HepG2 (cell line): ENCODE data around the gene HS6ST1. TPM values are rescaled to one million over a fixed set of nuclear protein-coding genes. Genes with fewer than 3 reads are reported as not detected.
A peak's percentile ranks its signal among the peaks of the same experiment; 100 is the strongest.

Source experiments
- GABPB1 ChIP-seq: IDR thresholded peaks from 2 replicates; pipeline ENCODE4 v1.6.1; 2016; ENCODE audit warnings: mild to moderate bottlenecking, missing genetic modification reagents, moderate library complexity, missing compliant biosample characterization
- HMGA1 ChIP-seq: sonication (generic); formaldehyde crosslinking; conservative IDR thresholded peaks from 2 replicates; pipeline ENCODE4 v1.4.0; 2020; ENCODE audit warnings: missing genetic modification reagents
- JUND ChIP-seq: sonication (generic); formaldehyde crosslinking; IDR thresholded peaks from 2 replicates; pipeline ENCODE4 v1.8.0; 2022; ENCODE audit warnings: mild to moderate bottlenecking, missing genetic modification reagents
- KLF11 ChIP-seq: IDR thresholded peaks from 2 replicates; pipeline ENCODE4 v1.6.1; 2016; ENCODE audit warnings: missing compliant biosample characterization
- REST ChIP-seq, 2 experiments: IDR thresholded peaks; 2 replicates each; pipeline ENCODE4 v1.6.1; 2011 to 2012; ENCODE audit warnings: low read length in 2 of 2, borderline replicate concordance in 1 of 2, low read depth in 1 of 2, mild to moderate bottlenecking in 1 of 2, moderate library complexity in 1 of 2
- SALL1 ChIP-seq: sonication (generic); formaldehyde crosslinking; IDR thresholded peaks from 2 replicates; pipeline ENCODE4 v1.8.0; 2022; ENCODE audit warnings: mild to moderate bottlenecking, missing genetic modification reagents
- SIN3A ChIP-seq: IDR thresholded peaks from 2 replicates; pipeline ENCODE4 v1.6.1; 2011; ENCODE audit warnings: low read depth, mild to moderate bottlenecking, control low read depth, low read length, borderline replicate concordance
- ZBTB4 ChIP-seq: sonication (generic); formaldehyde crosslinking; IDR thresholded peaks from 2 replicates; pipeline ENCODE4 v1.4.0; 2020; ENCODE audit warnings: missing genetic modification reagents, mild to moderate bottlenecking, borderline replicate concordance
- ZMAT5 ChIP-seq: sonication (generic); formaldehyde crosslinking; IDR thresholded peaks from 2 replicates; pipeline ENCODE4 v1.5.0; 2020; ENCODE audit warnings: mild to moderate bottlenecking, low read depth, missing genetic modification reagents, borderline replicate concordance
- ZNF274 ChIP-seq: sonication (generic); formaldehyde crosslinking; IDR thresholded peaks from 2 replicates; pipeline ENCODE4 v1.5.1; 2020; ENCODE audit warnings: mild to moderate bottlenecking, missing genetic modification reagents
- ZNF644 ChIP-seq: IDR thresholded peaks from 2 replicates; pipeline ENCODE4 v1.6.1; 2016; ENCODE audit warnings: low read depth
- ZNF720 ChIP-seq: sonication (generic); formaldehyde crosslinking; IDR thresholded peaks from 2 replicates; pipeline ENCODE4 v1.4.0; 2020; ENCODE audit warnings: missing genetic modification reagents
- polyA plus RNA-seq, 8 experiments: library from polyadenylated mRNA; depleted of rRNA in 3 of 8; stranded (reverse) in 7 of 8; unstranded in 1 of 8; fragments of >200 nt; fragmentation: Illumina TruSeq in 4 of 8; extraction: Trizol in 4 of 8; gene quantifications; 2 replicates each; pipeline versions ENCODE4 v1.2.1 to v1.2.3, GENCODE V29; 2011 to 2016; ENCODE audit warnings: low read depth in 4 of 8, missing spikeins in 1 of 8, mixed read lengths in 1 of 8; ENCODE audit not compliant: insufficient read depth in 1 of 8
- total RNA-seq, 5 experiments: library from RNA; depleted of rRNA; stranded (reverse); fragments of >200 nt; fragmentation: Illumina TruSeq; extraction: Trizol; gene quantifications; 2 replicates each; pipeline ENCODE4 v1.2.3, GENCODE V29; 2016; ENCODE audit warnings: low read depth in 1 of 5
- TF ChIP-seq, protein P1 (sequence below): IDR thresholded peaks from 2 replicates; pipeline ENCODE4 v1.6.1; 2018; ENCODE audit warnings: missing genetic modification reagents, mild to moderate bottlenecking, missing compliant biosample characterization
- TF ChIP-seq, protein P2 (sequence below): sonication (generic); formaldehyde crosslinking; IDR thresholded peaks from 2 replicates; pipeline ENCODE4 v1.5.0; 2020; ENCODE audit warnings: missing genetic modification reagents, mild to moderate bottlenecking, borderline replicate concordance
- TF ChIP-seq, protein P3 (sequence below): sonication (generic); formaldehyde crosslinking; IDR thresholded peaks from 2 replicates; pipeline ENCODE4 v1.4.0; 2020; ENCODE audit warnings: mild to moderate bottlenecking, missing genetic modification reagents

The HS6ST1 gene
- total and polyA plus RNA-seq, 2 of the 13 experiments (the other 11 are each of a cell fraction or from before 2014, with no cell fraction given) = 34.5 to 84.6 TPM

DNA sequence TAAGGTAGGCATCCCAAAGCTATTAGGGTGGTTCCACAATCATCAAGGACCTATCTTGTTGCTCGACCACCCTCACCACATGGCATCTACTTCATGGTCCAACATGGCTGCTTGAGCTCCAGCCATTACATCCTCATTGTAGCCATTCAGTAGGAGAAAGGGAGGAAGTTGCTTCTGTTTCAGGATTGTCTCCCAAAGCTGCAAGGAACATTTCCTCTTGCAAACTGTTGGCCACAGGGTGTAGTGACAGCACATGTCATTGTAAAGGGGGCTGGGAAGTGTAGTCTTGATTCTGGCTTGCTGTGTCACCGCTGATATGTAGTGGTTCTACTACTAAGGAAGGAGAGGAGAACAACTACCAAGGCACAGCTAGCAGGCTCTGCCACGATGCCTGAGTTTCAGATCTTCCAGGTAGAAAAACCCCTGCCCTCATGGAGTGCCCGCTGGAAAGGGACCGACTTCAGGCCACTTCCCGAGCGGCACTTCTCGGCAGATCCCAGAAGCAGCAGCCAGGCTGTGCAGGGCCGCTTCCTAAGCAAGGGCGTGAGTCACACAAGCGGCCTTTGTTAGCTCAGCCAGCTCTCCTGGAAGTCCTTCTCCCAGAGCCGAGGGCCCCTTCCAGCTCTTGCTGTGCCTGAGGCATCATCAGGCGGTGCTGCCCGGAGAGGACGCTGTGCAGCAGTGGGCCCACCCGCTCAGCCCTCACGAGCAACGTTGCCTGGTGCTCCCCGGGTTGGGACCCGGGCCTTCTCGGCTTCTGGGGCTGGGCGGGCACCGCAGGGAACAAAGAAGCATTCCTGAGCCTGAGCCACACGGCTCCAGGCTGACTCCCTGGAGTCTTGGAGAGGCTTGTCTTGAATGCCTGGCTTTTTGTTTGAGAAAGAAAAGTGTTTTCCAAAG lies 58.2 kb downstream of the HS6ST1 start (continued):
- TF ChIP-seq, protein P1, sequence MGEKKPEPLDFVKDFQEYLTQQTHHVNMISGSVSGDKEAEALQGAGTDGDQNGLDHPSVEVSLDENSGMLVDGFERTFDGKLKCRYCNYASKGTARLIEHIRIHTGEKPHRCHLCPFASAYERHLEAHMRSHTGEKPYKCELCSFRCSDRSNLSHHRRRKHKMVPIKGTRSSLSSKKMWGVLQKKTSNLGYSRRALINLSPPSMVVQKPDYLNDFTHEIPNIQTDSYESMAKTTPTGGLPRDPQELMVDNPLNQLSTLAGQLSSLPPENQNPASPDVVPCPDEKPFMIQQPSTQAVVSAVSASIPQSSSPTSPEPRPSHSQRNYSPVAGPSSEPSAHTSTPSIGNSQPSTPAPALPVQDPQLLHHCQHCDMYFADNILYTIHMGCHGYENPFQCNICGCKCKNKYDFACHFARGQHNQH = 0 out of 2 replicates have a peak, but pooled peaks have one; percentile 58
- TF ChIP-seq, protein P2, sequence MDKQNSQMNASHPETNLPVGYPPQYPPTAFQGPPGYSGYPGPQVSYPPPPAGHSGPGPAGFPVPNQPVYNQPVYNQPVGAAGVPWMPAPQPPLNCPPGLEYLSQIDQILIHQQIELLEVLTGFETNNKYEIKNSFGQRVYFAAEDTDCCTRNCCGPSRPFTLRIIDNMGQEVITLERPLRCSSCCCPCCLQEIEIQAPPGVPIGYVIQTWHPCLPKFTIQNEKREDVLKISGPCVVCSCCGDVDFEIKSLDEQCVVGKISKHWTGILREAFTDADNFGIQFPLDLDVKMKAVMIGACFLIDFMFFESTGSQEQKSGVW (CRISPR knock-in tag) = no peak
- TF ChIP-seq SALL1 (CRISPR knock-in tag) = 0 out of 2 replicates have a peak, but pooled peaks have one; percentile 40
- TF ChIP-seq GABPB1 (CRISPR knock-in tag) = peak; percentile 37
- peak; percentile 60; the same call in 1 of the 2 replicates for TF ChIP-seq JUND (CRISPR knock-in tag)
- TF ChIP-seq ZNF644 (CRISPR knock-in tag) = peak; percentile 74; the same call in 1 of the 2 replicates
- TF ChIP-seq ZMAT5 = no peak
- TF ChIP-seq KLF11 (CRISPR knock-in tag) = peak; percentile 38; the same call in 1 of the 2 replicates
- peak; percentile 47; the same call in 1 of the 2 replicates for TF ChIP-seq ZNF274 (CRISPR knock-in tag)
- TF ChIP-seq, protein P3, sequence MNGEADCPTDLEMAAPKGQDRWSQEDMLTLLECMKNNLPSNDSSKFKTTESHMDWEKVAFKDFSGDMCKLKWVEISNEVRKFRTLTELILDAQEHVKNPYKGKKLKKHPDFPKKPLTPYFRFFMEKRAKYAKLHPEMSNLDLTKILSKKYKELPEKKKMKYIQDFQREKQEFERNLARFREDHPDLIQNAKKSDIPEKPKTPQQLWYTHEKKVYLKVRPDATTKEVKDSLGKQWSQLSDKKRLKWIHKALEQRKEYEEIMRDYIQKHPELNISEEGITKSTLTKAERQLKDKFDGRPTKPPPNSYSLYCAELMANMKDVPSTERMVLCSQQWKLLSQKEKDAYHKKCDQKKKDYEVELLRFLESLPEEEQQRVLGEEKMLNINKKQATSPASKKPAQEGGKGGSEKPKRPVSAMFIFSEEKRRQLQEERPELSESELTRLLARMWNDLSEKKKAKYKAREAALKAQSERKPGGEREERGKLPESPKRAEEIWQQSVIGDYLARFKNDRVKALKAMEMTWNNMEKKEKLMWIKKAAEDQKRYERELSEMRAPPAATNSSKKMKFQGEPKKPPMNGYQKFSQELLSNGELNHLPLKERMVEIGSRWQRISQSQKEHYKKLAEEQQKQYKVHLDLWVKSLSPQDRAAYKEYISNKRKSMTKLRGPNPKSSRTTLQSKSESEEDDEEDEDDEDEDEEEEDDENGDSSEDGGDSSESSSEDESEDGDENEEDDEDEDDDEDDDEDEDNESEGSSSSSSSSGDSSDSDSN = peak; percentile 99
- TF ChIP-seq SIN3A = peak; percentile 38; the same call in 1 of the 2 replicates
- TF ChIP-seq REST (IDR thresholded peaks at IDR 0.05; ENCODE audit: borderline replicate concordance in 1 of 2, low read depth in 1 of 2, low read length in 2 of 2) = 0 out of 4 replicates have a peak, but pooled peaks of 1 of the 2 experiments have one; percentile 6
- peak; percentile 76; the same call in 1 of the 2 replicates for TF ChIP-seq ZBTB4 (CRISPR knock-in tag)
- TF ChIP-seq ZNF720 (CRISPR knock-in tag) = no peak
- TF ChIP-seq HMGA1 (CRISPR knock-in tag) = no peak
